ENCODE data around the gene CCZ1.
A peak's percentile ranks its signal among the peaks of the same experiment; 100 is the strongest.
"Not testable (repeated sequence)": the region's sequence is repeated elsewhere in the genome, so short reads cannot be mapped to it uniquely, and the experiment has no call there.

CCZ1 gene

DNA sequence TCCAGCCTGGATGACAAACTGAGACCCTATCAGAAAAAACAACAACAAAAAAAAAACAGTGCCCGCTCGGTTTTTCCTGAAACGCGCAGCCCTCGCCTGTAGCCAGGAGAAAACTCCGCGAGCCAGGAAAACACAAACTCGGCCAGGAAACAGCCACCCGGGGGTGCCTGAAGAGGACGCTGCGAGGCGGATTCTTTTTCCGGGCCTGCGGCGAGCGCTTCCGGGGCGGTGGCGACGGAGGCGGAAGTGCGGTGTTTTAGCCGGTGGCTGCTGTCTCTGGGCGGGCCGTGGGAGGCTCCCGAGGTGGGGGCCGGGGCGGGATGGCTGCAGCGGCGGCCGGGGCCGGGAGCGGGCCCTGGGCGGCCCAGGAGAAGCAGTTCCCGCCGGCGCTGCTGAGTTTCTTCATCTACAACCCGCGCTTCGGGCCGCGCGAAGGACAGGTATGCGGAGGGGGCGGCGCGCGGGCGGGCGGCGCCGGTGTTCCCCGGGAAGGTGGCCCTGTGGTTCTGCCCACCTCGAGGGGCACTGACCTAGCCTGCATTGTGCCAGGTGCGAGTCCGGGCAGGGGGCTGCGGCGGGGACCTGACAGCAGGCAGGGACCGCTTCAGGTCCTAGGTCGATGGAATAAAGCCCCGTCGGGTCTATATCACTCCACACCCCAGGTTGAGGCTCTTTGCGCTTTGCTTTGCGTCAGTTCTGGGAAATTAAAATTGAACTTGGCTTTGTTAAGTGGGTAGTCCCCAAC lies at the start of gene CCZ1:
TSS of gene CCZ1 (plus strand) at position 254 of the 745 bp plus-strand sequence. CDS start at position 321, 67 bp downstream.
- not testable (repeated sequence) for H3K4me1 Mint-ChIP-seq (ENCODE audit: low read depth); H3K27me3 Mint-ChIP-seq
- peak within 1 kb of the TSS; percentile 83 for H3K4me3 Mint-ChIP-seq

DNA sequence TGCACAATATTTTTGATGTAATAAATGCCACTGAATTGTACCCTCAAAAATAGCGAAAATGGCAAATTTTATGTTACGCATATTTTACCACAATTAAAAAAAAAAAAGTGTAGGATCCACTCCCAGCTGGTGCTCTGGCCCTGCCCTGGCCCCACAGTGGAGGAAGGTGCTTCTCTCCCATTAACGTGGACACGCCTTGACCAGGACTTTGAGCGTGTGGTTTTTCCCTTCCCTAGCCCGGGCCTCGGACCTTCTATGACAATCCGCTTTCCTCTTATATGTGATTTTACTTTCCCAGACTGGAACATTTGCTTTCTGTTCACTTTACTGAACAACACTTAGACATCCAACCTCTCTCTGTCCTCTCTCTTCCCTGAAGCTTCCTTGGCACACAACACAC lies 47.6 kb upstream of the CCZ1 start:
- Mint-ChIP-seq H3K27me3 (no peaks in the 10 kb centered on the region), H3K36me3 (ENCODE audit: low read depth) (no peaks in the 10 kb centered on the region), H3K27ac (no peak overlapping the region), H3K9me3 (no peaks in the 10 kb centered on the region), H3K4me1 (ENCODE audit: low read depth) (no peaks in the 10 kb centered on the region), H3K4me3 (no peak overlapping the region)

More for the DNA sequence above, at the start of gene CCZ1:
- not testable (repeated sequence) for H3K36me3 Mint-ChIP-seq (ENCODE audit: low read depth); H3K9me3 Mint-ChIP-seq
- peak within 1 kb of the TSS; percentile 79 for H3K27ac Mint-ChIP-seq

DNA sequence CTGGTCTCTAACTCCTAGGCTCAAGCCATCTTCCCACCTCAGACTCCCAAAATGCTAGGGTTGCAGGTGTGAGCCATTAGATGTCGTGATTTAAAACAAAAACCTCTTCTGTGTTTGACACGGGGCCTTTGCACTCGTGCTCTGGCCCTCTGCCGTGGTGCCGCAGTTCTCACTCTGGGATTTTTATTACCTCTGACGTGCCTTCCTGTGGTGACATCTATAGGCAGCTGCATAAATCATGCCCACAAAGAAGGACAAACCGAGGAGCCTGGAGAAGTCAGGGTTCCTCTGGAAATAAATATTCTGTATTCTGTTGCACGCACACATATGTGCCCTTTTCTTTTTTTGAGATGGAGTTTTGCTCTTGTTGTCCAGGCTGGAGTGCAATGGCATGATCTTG lies 43.8 kb upstream of the CCZ1 start:
- H3K36me3 Mint-ChIP-seq (ENCODE audit: low read depth) = no peaks in the 10 kb centered on the region
- H3K4me3 Mint-ChIP-seq = no peak overlapping the region
- no peaks in the 10 kb centered on the region for H3K27me3 Mint-ChIP-seq
- no peaks in the 10 kb centered on the region for H3K9me3 Mint-ChIP-seq
- H3K4me1 Mint-ChIP-seq (ENCODE audit: low read depth) = no peaks in the 10 kb centered on the region
- no peak overlapping the region for H3K27ac Mint-ChIP-seq

DNA sequence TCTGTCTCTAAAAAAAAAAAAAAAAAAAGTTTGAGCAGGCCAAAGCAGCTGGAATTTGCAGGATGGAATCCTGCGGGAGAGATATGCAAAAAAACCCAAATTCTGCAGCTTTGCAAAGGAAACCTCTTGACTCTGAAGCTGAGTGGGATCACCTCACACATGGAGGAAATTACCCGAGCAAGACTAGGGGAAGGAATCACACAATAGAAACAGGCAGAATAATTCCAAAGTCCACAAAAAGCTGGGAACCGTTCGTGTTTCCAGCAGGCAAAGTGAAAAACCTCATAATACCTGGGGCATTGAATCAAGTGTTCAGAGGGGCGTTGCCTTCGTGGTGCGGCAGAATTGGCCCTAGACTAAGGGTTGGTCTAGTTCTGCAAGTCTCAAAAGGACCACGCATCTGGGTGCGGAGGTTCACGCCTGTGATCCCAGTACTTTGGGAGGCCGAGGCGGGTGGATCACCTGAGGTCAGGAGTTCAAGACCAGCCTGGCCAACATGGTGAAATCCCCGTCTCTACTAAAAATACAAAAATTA lies 41.4 kb upstream of the CCZ1 start:
- H3K4me3 Mint-ChIP-seq; H3K27me3 Mint-ChIP-seq; H3K9me3 Mint-ChIP-seq; H3K36me3 Mint-ChIP-seq (ENCODE audit: low read depth); H3K27ac Mint-ChIP-seq; H3K4me1 Mint-ChIP-seq (ENCODE audit: low read depth): not testable (repeated sequence)

DNA sequence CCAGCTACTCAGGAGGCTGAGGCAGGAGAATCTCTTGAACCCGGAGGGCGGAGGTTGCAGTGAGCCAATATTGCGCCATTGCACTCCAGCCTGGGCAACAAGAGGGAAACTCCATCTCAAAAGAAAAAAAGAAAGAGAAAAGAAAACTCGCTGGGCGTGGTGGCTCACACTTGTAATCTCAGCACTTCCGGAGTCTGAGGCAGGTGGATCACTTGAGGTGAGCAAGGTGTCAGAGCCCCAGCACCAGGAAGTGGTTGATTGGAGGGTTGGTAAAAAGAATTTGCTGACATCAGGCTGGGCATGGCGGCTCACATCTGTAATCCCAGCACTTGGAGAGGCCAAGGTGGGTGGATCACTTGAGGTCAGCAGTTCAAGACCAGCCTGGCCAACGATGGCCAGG lies 40.0 kb upstream of the CCZ1 start:
- H3K27me3 Mint-ChIP-seq; H3K4me3 Mint-ChIP-seq; H3K9me3 Mint-ChIP-seq; H3K4me1 Mint-ChIP-seq (ENCODE audit: low read depth); H3K36me3 Mint-ChIP-seq (ENCODE audit: low read depth); H3K27ac Mint-ChIP-seq: not testable (repeated sequence)

DNA sequence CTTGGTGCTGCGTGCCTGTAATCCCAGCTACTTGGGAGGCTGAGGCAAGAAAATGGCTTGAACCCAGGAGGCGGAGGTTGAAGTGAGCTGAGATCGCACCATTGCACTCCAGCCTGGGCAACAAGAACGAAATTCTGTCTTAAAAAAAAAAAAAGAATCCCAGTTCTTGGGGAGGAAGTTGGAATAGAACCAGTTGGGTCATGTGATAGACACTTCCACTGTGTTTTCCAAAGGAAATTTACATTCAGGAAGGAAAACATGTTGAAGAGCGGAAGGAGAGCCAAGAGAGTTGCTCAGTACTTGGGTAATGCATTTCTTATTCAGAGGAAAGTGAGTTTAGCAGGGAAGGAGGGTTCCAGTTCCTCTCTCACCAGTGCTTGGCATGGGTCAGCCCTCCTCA lies 37.3 kb upstream of the CCZ1 start:
- not testable (repeated sequence) for H3K36me3 Mint-ChIP-seq (ENCODE audit: low read depth); H3K27ac Mint-ChIP-seq; H3K9me3 Mint-ChIP-seq; H3K4me1 Mint-ChIP-seq (ENCODE audit: low read depth); H3K4me3 Mint-ChIP-seq; H3K27me3 Mint-ChIP-seq

DNA sequence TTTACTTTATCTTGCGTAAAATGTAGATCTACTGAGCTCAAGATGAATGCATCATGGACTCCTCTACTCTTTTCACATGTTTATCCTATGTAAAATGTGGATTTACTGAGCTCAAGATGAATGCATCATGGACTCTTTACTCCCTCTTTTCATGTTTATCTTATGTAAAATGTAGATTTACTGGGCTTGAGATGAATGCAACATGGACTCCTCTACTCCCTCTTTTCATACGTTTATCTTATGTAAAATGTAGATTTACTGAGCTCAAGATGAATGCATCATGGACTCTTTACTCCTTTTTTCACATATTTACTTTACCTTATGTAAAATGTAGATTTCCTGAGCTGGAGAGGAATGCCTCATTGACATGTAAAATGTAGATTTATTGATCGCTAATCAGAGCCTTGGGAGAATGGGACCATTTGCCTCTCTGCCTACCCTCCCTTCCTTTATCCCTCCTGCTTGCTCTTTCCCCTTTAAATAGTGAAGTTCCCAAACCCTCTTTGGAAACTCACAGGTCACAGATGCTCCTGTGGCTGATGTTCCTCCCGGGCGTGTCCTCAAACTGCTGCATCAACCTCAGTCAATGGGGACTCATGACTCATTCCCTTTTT lies 35.7 kb upstream of the CCZ1 start:
- not testable (repeated sequence) for H3K4me1 Mint-ChIP-seq (ENCODE audit: low read depth); H3K36me3 Mint-ChIP-seq (ENCODE audit: low read depth); H3K27me3 Mint-ChIP-seq; H3K4me3 Mint-ChIP-seq; H3K27ac Mint-ChIP-seq; H3K9me3 Mint-ChIP-seq

DNA sequence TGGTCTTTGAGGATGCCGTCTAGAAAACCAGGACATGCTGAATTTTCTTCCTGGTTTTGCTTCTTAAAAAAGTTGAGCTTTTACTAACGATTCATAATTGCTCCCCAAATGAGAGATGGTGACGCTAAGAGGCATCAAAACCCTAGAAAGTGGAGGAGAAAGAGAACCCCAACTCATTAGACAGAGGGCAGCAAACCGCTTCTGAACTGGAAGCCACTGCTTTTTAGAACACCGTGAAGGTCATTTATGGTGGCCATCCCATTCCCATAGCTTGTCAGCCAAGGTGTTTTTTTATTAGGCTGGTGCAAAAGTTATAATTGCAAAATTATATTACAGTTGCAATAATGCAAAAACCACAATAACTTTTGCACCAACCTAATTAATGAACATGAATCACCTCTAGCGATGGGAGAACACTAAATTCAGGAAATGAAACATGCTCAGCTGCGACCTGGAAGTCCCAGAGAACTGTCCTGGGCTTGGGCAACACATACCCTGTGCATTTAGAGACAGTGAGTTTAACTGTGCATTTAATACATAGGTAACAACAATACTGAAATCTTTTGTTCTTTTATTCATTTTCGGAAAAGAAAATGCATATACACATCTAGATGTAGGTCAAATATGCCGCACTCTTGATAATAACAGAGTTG lies 33.1 kb upstream of the CCZ1 start:
- not testable (repeated sequence) for H3K4me1 Mint-ChIP-seq (ENCODE audit: low read depth); H3K27ac Mint-ChIP-seq; H3K4me3 Mint-ChIP-seq; H3K36me3 Mint-ChIP-seq (ENCODE audit: low read depth); H3K9me3 Mint-ChIP-seq; H3K27me3 Mint-ChIP-seq

DNA sequence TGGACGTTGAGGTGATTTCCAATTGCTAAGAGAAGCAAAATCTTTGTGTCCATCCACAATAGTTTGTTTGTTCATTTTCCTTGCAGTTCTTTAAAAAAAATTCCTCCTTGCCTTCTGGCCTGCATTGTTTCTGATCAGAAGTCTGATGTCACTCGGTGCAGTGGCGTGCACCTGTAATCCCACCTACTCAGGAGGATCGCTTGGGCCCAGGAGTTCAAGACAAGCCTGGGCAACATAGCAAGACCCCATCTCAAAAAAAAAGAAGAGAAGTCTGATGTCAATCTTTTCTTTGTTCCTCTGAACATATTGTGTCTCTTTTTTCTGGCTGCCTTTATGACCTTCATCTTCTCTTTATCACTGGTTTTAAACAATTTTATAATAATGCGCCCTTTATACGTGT lies 31.5 kb upstream of the CCZ1 start:
- Mint-ChIP-seq H3K27ac (no peak overlapping the region), H3K27me3 (no peaks in the 10 kb centered on the region), H3K4me3 (no peak overlapping the region), H3K4me1 (ENCODE audit: low read depth) (no peaks in the 10 kb centered on the region), H3K36me3 (ENCODE audit: low read depth) (no peaks in the 10 kb centered on the region), H3K9me3 (no peaks in the 10 kb centered on the region)

DNA sequence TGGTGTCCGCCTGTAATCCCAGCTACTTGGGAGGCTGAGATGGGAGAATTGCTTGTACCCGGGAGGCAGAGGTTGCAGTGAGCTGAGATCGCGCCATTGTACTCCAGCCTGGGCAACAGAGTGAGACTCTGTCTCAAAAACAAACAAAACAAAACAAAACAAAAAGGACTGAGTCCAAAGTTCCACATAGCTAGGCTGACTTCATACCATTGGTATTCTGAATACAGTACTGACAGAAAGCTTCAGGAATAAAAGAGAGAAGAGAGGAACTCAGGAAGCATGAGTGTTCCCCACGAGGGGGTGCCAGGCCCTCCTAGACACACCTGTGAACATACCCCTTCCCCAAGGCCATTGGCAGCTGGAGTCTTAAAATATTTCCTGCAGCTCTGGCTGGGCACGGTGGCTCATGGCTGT lies 29.6 kb upstream of the CCZ1 start:
- H3K27me3 Mint-ChIP-seq; H3K36me3 Mint-ChIP-seq (ENCODE audit: low read depth); H3K9me3 Mint-ChIP-seq; H3K27ac Mint-ChIP-seq; H3K4me1 Mint-ChIP-seq (ENCODE audit: low read depth); H3K4me3 Mint-ChIP-seq: not testable (repeated sequence)

DNA sequence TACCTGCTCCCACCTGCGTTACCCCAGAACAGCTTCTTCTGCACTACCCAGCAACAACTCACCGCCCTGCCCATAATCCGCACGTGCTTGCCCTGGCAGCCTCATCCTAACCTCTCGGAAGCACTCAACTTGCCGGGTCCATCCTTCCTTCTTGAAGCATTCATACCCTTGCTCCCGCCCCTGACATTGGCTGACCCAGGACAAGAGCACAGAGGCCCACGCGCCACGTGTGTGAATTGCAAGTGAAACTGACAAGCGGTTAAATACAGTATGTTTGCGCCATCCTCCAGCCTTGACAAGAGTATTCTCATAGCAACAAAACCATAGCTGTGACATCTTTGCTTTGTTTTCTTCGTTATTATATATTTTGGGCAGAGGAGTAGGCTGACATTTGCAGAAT lies 28.8 kb upstream of the CCZ1 start:
- no peaks in the 10 kb centered on the region for H3K4me1 Mint-ChIP-seq (ENCODE audit: low read depth)
- H3K4me3 Mint-ChIP-seq = no peak overlapping the region
- no peaks in the 10 kb centered on the region for H3K36me3 Mint-ChIP-seq (ENCODE audit: low read depth)
- no peaks in the 10 kb centered on the region for H3K9me3 Mint-ChIP-seq
- H3K27ac Mint-ChIP-seq = no peak overlapping the region
- H3K27me3 Mint-ChIP-seq = no peaks in the 10 kb centered on the region

DNA sequence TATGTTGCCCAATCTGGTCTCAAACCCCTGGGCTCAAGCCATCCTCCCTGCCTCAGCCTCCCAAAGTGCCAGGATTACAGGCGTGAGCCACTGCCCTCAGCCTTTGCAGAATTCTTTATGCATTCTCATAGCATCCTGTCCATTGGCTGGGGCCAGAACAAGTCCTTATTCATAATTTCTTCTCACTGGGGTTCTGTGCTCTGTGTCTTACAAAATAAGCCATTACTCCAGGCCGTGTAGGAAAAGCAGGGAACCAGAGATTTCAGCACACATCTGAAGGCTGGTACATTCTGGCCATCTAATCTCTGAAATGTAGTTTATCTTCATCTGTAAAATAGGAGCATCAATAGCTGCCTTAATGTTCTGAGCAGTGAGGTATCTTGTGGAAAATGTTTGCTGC lies 28.2 kb upstream of the CCZ1 start:
- Mint-ChIP-seq H3K36me3 (ENCODE audit: low read depth) (no peaks in the 10 kb centered on the region), H3K4me3 (no peak overlapping the region), H3K27me3 (no peaks in the 10 kb centered on the region), H3K9me3 (no peaks in the 10 kb centered on the region), H3K4me1 (ENCODE audit: low read depth) (no peaks in the 10 kb centered on the region), H3K27ac (no peak overlapping the region)

DNA sequence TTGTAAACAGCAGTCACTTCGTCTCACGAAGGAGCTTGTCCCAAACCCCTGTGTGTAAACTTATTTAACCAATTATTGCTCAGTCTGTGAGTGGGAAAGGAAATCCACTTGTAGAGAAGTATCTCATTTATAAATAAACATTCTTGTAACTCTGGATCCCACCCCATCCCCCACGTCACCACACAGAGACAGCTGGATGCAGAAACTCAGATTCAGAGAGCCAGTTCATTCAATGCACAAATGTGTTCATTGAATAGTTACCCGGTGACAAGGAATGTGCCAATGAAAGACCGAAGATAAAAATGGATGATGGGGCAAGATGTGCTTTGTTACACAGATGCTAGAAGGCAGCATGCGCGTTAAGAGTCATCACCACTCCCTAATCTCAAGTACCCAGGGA lies 26.2 kb upstream of the CCZ1 start:
- Mint-ChIP-seq H3K4me3 (no peak overlapping the region), H3K27me3 (no peaks in the 10 kb centered on the region), H3K27ac (no peak overlapping the region), H3K4me1 (ENCODE audit: low read depth) (no peaks in the 10 kb centered on the region), H3K9me3 (no peaks in the 10 kb centered on the region), H3K36me3 (ENCODE audit: low read depth) (no peaks in the 10 kb centered on the region)

DNA sequence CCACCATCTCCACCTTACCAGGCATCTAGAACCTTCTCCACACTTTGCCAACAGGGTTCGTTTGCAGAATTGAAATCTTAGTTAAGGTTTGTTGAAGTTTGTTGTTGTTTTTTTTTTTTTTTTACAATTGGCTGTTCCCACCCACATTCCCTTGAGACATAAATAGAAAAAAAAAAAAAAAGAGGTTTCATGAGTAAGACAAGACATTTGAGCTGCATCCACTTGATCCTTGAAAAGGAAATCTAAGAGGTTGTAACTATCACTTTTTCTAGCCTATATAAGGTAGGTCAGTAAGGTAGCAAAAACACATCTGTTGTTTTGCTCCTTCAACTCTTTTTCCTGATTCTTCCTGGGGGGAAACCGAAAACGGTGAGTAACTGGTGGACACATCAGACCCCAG lies 18.9 kb upstream of the CCZ1 start:
- H3K27ac Mint-ChIP-seq; H3K9me3 Mint-ChIP-seq; H3K4me3 Mint-ChIP-seq; H3K4me1 Mint-ChIP-seq (ENCODE audit: low read depth); H3K27me3 Mint-ChIP-seq; H3K36me3 Mint-ChIP-seq (ENCODE audit: low read depth): not testable (repeated sequence)

DNA sequence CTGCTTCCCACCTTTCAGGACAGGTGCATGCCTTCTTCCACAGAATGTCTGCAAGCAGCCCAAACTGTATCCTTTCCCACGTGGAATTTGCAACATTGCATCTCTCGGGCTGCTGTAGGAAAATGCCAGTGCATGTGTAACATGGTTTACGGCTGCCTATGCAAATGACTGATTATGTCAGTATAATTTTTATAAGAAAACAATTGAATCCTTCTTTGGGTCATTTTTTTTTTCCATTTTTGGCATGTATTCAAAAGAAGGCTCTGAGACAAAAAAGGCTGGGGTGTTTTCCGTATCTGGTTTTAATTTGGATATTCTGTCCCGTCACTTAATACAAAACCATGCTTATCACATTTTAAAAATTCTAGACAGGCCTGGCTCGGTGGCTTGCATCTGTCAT lies 18.4 kb upstream of the CCZ1 start:
- H3K36me3 Mint-ChIP-seq (ENCODE audit: low read depth); H3K4me1 Mint-ChIP-seq (ENCODE audit: low read depth); H3K27ac Mint-ChIP-seq; H3K27me3 Mint-ChIP-seq; H3K9me3 Mint-ChIP-seq; H3K4me3 Mint-ChIP-seq: not testable (repeated sequence)

DNA sequence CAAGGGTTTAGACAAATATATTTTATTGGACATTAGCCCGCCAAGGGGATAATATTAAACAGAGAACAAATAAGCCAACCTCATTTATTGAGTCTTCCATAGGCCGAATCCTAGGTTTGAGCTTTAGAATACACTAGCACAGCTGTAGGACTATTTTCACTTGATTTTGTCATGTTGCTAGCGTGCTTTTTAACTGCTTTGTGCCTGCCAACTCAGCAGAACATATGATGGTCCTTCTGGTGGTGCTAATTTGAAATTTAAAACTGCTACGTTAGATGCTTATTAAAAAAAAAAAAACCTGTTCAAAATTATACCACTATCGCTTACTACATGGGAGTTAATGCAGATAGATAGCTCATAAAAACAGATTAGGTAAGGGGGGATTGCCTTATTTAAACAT lies 14.1 kb upstream of the CCZ1 start:
- not testable (repeated sequence) for H3K27ac Mint-ChIP-seq; H3K36me3 Mint-ChIP-seq (ENCODE audit: low read depth); H3K4me3 Mint-ChIP-seq; H3K9me3 Mint-ChIP-seq; H3K27me3 Mint-ChIP-seq; H3K4me1 Mint-ChIP-seq (ENCODE audit: low read depth)

All from stimulated activated naive CD8-positive, alpha-beta T cell treated with anti-CD3 and anti-CD28 coated beads, Interleukin-15, Interleukin-2, amounts not matched to agents 100 ng/mL and 50 ng/mL, for 24 hours (primary cell).